ENCODE results near the gene HES1.
A peak's percentile ranks its signal among the peaks of the same experiment; 100 is the strongest.
"Not testable (repeated sequence)": the region's sequence is repeated elsewhere in the genome, so short reads cannot be mapped to it uniquely, and the experiment has no call there.

The HES1 gene

DNA sequence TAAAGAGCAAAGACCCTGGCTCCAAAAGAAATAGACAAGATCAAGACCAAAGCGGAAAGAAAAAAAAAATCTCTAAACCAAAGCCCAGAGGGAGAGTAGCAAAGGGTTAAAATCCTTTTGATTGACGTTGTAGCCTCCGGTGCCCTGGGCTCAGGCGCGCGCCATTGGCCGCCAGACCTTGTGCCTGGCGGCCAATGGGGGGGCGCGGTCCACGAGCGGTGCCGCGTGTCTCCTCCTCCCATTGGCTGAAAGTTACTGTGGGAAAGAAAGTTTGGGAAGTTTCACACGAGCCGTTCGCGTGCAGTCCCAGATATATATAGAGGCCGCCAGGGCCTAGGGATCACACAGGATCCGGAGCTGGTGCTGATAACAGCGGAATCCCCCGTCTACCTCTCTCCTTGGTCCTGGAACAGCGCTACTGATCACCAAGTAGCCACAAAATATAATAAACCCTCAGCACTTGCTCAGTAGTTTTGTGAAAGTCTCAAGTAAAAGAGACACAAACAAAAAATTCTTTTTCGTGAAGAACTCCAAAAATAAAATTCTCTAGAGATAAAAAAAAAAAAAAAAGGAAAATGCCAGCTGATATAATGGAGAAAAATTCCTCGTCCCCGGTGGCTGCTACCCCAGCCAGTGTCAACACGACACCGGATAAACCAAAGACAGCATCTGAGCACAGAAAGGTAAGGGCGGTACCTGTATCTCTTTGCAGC lies at the start of gene HES1:
TSS of gene HES1 (plus strand) at position 343 of the 713 bp plus-strand sequence. CDS start at position 576, 233 bp downstream.
- DNase-seq, result peak; percentile 96

DNA sequence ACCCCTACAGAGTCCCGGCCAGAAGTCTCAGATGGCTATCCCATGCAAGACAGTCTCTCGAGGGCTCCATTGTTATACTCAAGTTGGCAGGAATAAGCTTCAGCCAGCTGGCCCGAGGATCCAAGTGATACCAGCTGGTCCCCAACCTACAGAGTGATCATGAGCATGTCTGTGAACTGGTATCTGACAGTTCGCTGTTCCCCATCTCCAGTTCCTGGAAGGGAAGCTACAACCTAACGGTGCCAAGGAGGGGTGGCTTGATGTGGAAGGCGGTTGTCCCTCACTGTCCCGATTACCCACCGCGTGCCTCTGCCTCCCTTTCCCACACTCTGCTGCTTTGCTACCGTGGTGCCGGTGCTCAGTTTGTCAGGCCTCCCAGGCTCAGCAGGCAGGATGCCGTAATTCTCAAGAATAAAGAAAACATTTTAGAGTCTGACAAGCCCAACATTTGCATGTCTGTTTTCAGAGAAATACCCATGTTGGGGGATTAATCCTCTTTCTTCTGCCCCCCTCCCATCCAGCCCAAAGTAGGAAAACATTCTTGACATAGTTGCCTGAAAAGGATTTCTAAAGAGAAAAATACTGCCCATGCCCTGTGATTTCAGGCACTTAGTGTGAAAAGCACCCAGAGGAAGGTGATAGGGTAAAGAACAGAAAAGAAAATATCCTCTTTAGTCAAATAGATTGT lies 49.4 kb upstream of the HES1 start:
- DNase-seq, result no peak

DNA sequence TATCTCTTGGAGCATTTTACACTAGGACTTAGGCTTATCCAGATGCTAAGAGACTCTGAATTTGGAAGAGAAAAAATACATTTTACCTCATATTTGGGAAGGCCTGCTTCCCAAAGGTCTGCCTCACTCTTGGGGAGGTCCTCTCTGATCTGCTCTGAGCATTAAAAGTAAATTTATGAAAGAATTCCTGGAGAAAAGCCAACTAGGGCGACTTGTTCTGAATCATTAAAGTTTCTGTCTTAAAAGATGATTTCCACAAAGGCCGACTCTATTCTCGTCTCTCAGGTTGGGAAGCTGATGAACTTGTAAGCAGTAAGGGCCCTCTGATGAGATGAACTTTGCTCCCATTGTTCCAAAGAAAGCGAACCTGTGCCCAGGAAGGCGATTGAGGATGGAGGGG lies 48.7 kb upstream of the HES1 start:
- DNase-seq, result no peak

DNA sequence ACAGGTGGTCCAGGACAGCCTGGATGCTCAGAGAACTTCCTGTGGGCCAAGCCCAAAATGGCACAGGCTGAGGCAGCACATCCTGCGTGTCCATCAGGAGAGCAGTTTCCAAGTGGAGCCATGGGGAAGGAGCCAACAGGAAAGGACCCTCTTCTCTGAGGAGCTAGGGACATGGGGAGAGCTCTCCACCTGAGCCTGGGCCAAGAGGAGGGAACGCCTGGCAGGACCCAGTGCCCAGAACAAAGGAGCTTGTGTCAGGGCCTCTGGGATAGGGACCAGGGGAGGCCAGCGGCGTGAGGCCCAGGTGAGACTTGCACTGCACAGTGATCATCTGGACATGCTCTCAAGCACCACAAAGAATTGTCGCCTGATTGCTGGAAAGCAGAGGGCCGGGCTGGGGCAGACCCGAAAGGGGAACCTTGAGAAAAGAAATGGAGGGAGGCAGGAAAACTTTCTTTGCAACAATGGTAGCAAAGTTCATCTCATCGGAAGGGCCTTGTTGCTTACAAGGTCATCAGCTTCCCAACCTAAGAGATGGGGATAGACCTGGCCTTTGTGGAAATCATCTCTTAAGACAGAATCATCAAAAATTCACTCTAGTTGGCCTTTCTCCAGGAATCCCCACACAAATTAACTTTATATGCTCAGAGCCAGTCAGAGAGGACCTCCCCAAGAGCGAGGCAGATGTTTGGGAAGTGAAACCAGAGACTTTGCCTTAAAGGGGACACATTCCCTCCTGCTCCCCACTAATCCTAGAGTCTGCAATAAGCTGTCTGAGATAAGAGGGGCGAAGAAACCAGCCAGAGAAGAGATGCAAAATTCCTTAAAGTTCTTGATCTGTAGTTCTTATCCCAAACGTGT lies 47.7 kb upstream of the HES1 start:
- DNase-seq, result no peak

DNA sequence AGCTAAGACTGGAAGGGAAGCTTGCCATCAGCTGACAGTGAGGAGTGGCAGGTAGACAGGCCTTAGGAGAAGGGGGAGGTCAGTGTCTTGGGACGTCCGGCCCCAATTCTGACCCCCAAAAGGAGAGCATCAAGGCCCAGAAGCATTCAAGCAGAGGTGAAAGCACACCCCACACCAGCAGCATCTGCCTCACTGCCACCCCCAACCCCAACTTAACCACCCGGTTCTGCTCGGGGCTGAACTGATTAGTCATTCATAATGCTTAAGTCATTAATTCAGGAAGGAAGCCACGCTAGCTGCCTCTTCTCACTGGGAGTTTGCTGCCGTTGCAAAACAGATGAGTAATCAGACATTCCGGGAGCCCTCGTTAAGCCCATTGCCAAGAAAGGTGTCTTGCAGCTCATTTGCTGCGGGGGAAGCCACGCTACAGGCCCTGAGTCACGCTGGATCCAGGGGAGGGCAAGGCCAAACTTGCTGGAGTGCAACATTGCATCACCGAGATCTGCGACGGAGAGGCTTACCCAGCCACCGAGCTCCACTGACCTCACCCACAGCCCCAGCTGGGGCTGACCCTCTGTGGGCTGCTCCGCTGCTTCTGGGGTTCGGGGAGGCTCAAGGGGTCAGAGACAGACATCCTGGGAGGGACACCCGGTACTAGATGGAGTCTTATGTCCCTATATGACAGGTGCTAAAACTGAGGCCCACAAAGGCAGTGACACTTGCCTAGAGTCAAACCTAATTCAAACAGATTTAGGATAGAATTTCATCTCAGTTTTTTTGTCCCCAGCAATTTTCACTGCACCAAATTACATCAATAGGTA lies 46.4 kb upstream of the HES1 start:
- no peak for DNase-seq

- not testable (repeated sequence) for DNase-seq
These were observed 45.8 kb upstream of the HES1 start for GRCh38 chr3:194090178-194090555.

DNA sequence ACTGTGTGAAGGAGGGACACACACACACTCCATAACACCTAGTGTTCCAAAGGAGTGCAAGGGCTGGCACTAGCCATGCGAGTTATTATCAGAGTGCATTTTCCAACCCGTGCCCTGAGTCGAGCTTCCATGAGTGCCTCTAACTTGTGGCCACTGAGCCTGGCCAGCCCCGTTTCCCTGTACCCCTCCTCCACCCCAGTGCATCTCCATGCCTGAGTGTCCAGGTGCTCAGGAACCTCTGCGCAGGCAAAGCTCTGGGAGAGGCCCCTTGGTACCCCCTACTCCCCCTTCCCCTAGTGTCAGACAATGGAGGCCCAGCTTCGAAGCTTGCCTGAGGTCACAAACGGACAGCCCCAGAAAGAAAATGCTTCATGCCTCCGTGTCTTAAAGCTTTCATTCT lies 45.2 kb upstream of the HES1 start:
- DNase-seq, result no peak

- DNase-seq, result no peak
These were observed 44.8 kb upstream of the HES1 start for GRCh38 chr3:194091141-194091540.

DNA sequence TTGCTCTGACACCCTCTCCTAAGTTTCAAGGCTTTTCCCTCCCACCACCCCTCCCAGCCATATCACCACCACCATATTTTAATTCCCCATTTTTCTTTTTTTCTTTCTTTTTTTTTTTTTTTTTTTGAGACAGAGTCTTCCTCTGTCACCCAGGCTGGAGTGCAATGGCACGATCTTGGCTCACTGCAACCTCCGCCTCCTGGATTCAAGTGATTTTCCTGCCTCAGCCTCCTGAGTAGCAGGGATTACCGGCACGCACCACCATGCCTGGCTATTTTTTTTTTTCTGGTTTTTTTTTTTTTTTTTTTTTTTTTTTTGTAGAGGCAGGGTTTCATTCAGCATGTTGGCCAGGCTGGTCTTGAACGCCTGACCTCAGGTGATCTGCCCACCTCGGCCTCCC lies 44.1 kb upstream of the HES1 start:
- DNase-seq, result not testable (repeated sequence)

DNA sequence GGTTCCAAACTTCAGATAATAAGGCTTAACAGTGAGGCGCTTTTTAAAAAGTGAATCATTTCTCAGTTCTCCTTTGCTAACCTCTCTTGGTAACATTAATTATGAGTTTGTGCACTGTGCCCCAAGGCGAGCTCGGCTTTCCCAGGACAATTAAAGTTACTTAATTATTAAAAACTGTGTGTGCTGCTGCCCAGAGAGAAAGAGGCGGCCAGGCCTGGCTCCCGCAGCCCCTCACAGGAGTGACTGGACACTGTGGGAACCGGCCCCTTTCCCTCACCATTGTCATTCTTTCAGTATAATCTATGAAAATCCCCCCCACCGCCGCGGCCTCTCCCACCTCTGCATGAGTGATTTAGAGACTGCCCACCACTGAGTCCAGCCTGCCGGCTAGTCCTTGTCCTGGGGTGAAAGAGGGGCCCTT lies 43.1 kb upstream of the HES1 start:
- DNase-seq, result no peak

GRCh38 chr3:194093842-194094241 lies 42.1 kb upstream of the HES1 start:
- DNase-seq, result no peak

GRCh38 chr3:194095464-194095863 lies 40.5 kb upstream of the HES1 start:
- DNase-seq, result peak; percentile 30

- DNase-seq, result no peak
These were observed 40.0 kb upstream of the HES1 start for GRCh38 chr3:194095902-194096301.

- no peak for DNase-seq
These were observed 38.6 kb upstream of the HES1 start for GRCh38 chr3:194097141-194097882.

GRCh38 chr3:194098081-194098842 lies 37.7 kb upstream of the HES1 start:
- no peak for DNase-seq

GRCh38 chr3:194098843-194099183 lies 37.1 kb upstream of the HES1 start:
- no peak for DNase-seq

DNA sequence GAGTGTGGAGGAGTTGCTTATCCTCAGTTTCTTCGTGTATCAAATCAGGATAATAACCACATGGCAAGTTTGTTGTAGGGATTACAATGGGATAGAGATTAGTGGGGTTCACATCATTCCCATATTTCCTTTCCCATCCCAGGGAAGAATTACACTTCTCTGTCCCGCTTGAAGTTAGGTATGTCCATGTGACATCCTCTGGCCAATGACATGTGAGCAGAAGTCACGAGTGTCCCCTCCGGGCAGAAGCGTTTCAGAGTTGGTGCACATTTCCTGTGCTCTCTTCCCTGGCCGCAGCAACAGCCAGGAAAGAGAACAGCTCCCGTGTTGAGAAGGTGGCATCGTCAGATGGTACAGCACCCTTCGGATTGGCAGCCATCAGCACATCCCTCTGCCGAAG lies 36.7 kb upstream of the HES1 start:
- no peak for DNase-seq

- DNase-seq, result no peak
These were observed 35.0 kb upstream of the HES1 start for GRCh38 chr3:194100856-194101390.

GRCh38 chr3:194101592-194102432 lies 34.1 kb upstream of the HES1 start:
- DNase-seq, result no peak

DNA sequence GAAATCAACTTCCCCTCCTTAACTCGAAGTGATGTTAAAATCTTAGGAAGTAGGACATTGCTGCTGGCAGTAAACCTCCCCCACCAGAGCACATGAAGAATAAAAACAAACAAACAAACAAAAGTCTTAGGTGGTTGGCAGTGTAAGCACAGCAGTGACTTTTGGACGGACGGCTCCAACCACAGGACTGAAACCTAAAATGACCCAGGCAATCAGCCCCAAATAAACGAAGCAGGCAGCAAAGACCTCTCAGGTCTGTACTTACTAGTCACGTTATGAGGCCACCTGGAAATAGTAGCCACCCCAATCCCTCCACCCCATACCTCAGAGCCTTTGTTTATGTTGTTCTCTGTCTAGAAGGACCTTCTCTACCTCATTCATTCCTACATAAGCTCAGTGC lies 33.5 kb upstream of the HES1 start:
- no peak for DNase-seq
